ENCODE results near the gene FAF1. TPM values are rescaled to one million over a fixed set of nuclear protein-coding genes. Genes with fewer than 3 reads are reported as not detected.

The FAF1 gene
- total RNA-seq, 6 experiments from 2014 or later: 24.1 to 32.4 (median 31.6) TPM

DNA sequence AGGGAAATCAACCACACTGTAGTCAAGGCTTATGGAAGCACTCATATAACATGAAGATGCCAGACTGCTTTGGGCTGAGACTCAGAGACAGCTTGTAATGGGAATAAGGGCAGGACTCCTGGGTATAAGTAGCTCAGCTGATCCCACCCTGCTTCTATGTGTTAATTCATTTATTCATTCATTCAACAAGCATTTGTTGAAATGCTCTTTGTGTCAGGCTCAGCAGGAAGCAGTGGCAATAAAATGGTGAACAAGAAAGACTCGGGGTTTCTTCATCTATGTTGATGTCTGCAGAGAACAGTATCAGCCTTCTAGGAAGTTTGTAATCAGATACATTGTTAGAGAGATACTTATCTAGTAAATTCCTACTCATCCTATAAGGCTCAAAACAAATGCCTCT lies 391.3 kb downstream of the FAF1 start:
- TF ChIP-seq, protein P1, sequence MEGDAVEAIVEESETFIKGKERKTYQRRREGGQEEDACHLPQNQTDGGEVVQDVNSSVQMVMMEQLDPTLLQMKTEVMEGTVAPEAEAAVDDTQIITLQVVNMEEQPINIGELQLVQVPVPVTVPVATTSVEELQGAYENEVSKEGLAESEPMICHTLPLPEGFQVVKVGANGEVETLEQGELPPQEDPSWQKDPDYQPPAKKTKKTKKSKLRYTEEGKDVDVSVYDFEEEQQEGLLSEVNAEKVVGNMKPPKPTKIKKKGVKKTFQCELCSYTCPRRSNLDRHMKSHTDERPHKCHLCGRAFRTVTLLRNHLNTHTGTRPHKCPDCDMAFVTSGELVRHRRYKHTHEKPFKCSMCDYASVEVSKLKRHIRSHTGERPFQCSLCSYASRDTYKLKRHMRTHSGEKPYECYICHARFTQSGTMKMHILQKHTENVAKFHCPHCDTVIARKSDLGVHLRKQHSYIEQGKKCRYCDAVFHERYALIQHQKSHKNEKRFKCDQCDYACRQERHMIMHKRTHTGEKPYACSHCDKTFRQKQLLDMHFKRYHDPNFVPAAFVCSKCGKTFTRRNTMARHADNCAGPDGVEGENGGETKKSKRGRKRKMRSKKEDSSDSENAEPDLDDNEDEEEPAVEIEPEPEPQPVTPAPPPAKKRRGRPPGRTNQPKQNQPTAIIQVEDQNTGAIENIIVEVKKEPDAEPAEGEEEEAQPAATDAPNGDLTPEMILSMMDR (IDR thresholded peaks at IDR 0.05): no peak
- TF ChIP-seq POLR2A (IDR thresholded peaks at IDR 0.05): no peak

DNA sequence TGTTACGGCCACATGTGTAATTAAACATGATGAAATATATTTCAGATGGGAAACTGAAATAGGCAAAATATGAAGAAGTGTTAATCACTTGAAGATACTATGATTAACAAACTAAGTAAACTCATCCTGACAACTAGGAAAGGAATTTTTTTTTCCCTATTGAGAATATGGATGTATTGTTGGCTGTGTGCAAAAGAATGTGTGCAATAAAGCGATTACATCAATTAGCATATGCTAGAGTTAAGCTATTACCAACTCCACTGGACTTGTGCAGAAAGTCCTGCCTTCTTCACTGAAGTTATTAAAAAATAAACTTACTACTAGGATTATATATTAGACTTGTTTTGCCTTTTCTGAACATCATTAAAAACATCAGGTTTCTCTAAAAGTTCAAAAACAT lies 393.7 kb downstream of the FAF1 start:
- H3K27ac ChIP-seq: no peak overlapping the region
- intact Hi-C loops (cut with DNase I): no loop called here
- no peak for TF ChIP-seq POLR2A (IDR thresholded peaks at IDR 0.05)
- H3K27me3 ChIP-seq: no peaks in the 10 kb centered on the region
- no peaks in the 10 kb centered on the region for H3K9me3 ChIP-seq
- no peak overlapping the region for H3K4me3 ChIP-seq
- peaks cover 0 to 14% (median 3%) of the 10 kb centered on the region in 4 donors for H3K36me3 ChIP-seq
- DNase-seq (no peak), ATAC-seq (no peak)
- WGBS (ENCODE audit: insufficient coverage, low coverage, low lambda C conversion rate, missing lambda C conversion rate): 95% methylated on average over 2 of the region's 2 CpGs
- no peaks in the 10 kb centered on the region for H3K4me1 ChIP-seq

More for the DNA sequence above, 391.3 kb downstream of the FAF1 start:
- Histone ChIP-seq H3K4me1 (no peaks in the 10 kb centered on the region), H3K36me3 (peaks cover 0 to 14% (median 3%) of the 10 kb centered on the region in 4 donors), H3K27ac (no peak overlapping the region), H3K9me3 (no peaks in the 10 kb centered on the region), H3K27me3 (no peaks in the 10 kb centered on the region), H3K4me3 (no peak overlapping the region)
- intact Hi-C loops (cut with DNase I): no loop called here
- WGBS (ENCODE audit: insufficient coverage, low coverage, low lambda C conversion rate, missing lambda C conversion rate): 88% methylated on average over 1 of the region's 1 CpG
- ATAC-seq (no peak), DNase-seq (no peak)

- Histone ChIP-seq H3K27me3 (no peaks in the 10 kb centered on the region), H3K36me3 (peaks cover 0 to 17% (median 3%) of the 10 kb centered on the region in 4 donors), H3K27ac (no peak overlapping the region), H3K9me3 (no peaks in the 10 kb centered on the region), H3K4me1 (no peaks in the 10 kb centered on the region), H3K4me3 (no peak overlapping the region)
- intact Hi-C loops (cut with DNase I): no loop called here
- TF ChIP-seq POLR2A (IDR thresholded peaks at IDR 0.05): no peak
- TF ChIP-seq, protein P1 (IDR thresholded peaks at IDR 0.05): no peak
- 85% methylated on average over 1 of the region's 1 CpG for WGBS (ENCODE audit: insufficient coverage, low coverage, low lambda C conversion rate, missing lambda C conversion rate)
- DNase-seq (no peak), ATAC-seq (no peak)
Observed at GRCh38 chr1:50564417-50564816, 395.6 kb downstream of the FAF1 start.

DNA sequence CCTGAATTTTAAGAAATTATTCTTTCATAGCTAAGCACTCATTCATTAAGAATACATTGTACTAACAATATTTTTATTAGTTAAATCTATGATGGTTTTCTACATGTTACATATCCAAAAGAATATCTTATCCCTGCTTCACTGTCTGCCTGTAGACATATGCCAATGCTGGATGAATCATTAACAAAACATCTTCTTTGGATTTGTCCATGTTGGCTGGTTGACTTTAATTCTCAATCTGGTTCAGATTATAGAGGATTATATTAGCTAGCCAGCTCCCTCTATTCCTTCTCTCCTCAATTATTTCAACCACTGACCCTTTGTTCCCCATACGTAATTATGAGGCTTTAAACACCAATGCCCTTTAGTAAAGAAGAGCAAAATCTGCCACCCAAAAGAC lies 398.0 kb downstream of the FAF1 start:
- intact Hi-C loops (cut with DNase I): no loop called here
- Histone ChIP-seq H3K4me3 (no peak overlapping the region), H3K27me3 (no peaks in the 10 kb centered on the region), H3K27ac (no peak overlapping the region), H3K9me3 (no peaks in the 10 kb centered on the region), H3K36me3 (peaks cover 0 to 17% (median 3%) of the 10 kb centered on the region in 4 donors), H3K4me1 (no peaks in the 10 kb centered on the region)
- TF ChIP-seq POLR2A (IDR thresholded peaks at IDR 0.05): no peak
- TF ChIP-seq, protein P1 (IDR thresholded peaks at IDR 0.05): no peak
- WGBS (ENCODE audit: insufficient coverage, low coverage, low lambda C conversion rate, missing lambda C conversion rate): 91% methylated on average over 1 of the region's 1 CpG
- DNase-seq (no peak), ATAC-seq (no peak)

DNA sequence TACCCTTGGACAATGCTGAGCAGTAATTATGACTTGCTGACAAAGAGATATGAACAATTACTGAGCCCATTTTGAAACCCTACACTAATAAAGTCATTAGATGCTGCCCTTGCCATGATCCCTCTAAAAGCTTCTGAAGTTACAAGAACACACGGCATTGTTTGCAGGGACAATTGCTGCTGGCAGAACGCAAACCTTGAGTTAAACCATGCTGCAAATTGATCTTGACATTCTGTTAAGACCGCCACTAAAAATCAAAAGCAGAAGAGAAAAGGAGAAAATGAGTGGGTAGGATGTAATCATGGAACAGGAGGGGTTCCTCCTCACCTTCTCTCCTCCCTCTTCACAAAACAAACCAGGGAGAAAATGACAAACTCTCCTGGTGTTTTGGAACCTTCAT lies 400.6 kb downstream of the FAF1 start:
- H3K4me1 ChIP-seq: no peaks in the 10 kb centered on the region
- intact Hi-C loops (cut with DNase I): no loop called here
- peaks cover 0 to 3% (median 0%) of the 10 kb centered on the region in 4 donors for H3K36me3 ChIP-seq

More for the DNA sequence above, 400.6 kb downstream of the FAF1 start:
- no peak for DNase-seq
- Histone ChIP-seq H3K27me3 (no peaks in the 10 kb centered on the region), H3K27ac (no peak overlapping the region), H3K9me3 (no peaks in the 10 kb centered on the region), H3K4me3 (no peak overlapping the region)
- WGBS (ENCODE audit: insufficient coverage, low coverage, low lambda C conversion rate, missing lambda C conversion rate): 70% methylated on average over 3 of the region's 3 CpGs
- no peak for ATAC-seq
- no peak for TF ChIP-seq POLR2A (IDR thresholded peaks at IDR 0.05)
- TF ChIP-seq, protein P1 (IDR thresholded peaks at IDR 0.05): no peak

All from right lobe of liver (tissue), 6 donors.